Activated T-cell treated with anti-CD3 and anti-CD28 coated beads for 48 hours (primary cell): Measurements from ENCODE around the gene CHST13.

Experiments used
- DNase-seq: peaks from one replicate; pipeline ENCODE4 v3.0.0-alpha.2; 2020; ENCODE audit warnings: low read depth

Gene CHST13

DNA sequence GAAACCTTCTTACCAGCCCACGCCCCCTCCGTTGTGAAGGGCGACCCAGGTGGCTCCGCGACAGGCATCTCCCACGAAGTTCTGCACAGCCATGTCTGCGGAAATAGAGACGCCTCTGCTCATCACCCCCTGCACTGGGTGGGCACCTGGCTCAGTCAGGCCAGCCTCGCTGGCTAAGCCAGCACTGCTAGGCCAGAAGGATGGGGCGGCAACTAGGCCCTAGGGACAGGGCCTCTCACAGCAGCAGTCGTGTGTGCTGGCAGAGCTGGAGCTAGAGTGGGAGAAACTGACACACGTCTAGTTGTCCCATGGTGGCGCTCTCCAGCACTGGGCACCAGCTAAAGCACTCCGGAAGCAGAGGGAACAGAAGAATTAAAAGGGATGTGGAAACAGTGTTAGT is 35.8 kb upstream of the CHST13 start:
- DNase-seq, result no peak

DNA sequence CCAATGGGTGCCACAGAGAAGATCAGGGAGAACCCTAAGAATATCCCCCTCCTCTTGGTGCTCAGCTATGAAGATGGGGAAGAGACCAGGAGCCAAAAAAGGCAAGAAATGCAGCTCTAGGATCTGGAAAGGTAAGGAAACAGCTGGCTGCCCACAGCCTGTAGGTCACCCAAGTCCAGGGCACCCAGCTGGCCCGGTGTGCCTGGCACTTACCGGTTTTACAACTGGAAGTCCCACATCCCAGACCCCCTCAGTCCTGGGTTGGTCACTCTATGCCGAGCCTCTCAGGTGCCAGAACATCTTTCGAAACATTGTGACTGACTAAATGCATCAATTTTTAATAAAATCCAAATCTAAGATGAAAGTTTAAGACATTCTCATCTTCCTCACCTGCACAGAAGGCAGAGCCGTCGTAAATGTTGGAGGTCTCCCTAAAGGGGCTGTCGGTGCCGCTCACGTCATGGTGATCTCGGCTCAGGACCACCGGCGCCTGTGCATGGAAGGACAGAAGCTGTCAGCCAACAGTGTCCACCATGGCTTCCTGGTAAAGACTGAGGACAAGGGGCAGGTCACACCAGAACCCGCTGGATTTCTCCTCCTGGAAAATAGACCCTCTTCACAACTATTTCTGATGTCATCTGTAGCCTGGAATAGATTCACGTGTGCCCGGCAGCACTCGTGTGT is 34.9 kb upstream of the CHST13 start:
- no peak for DNase-seq

DNA sequence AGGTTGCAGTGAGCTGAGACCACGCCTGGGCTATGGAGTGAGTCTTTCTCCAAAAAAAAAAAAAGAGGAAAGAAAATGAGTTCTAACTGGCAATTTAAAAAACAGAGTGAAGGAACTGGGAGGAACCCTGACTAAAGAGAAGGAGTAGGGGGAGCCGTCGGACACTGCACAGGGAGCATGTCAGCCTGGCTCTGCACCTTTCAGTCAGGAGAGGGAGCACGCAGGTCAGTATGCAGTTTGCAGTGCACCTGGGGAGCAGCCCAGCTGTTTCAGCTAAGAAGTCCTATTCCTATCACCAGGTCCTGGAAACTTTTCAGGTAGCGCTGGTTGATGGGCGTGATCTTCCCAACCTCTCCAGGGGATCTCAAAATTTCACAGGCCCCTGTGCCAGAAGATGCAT is 33.3 kb upstream of the CHST13 start:
- DNase-seq, result no peak

DNA sequence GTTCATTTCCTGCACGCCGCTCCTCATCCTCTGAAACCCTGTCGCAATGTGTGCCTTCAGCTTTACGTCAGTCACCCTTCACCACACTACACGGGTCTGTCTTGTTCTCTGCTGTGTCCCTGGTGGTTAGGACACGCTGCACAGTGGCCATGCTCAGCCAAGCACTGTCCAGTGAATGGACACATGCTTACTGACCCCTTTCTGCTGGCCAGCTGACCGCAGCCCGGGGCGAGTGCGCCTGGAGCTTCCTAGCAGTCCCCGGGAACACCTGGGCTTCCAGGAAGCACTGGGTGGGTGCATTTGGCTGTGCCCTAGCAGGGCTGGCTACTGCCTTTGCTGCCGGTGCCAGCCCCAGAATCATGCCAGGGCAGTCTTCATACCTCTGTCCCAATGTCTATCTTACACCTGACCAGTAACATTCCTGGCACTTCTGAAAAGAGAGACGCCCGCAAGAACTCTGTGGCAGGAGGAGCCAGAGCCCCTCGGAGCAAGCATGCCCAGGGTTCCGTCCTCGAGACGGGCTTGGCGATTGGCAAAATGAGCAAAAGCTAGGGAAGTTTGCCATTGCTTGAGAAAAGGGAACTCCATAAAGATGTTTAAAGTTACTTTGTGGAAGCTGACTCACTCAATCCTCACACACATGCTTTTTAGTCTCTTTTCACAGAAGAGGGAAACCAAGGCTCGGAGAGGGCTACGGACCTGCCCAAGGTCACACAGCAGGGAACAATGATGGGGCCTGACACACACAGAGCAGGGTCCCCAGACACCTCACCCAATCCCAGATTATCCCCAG is 32.5 kb upstream of the CHST13 start:
- DNase-seq, result no peak

DNA sequence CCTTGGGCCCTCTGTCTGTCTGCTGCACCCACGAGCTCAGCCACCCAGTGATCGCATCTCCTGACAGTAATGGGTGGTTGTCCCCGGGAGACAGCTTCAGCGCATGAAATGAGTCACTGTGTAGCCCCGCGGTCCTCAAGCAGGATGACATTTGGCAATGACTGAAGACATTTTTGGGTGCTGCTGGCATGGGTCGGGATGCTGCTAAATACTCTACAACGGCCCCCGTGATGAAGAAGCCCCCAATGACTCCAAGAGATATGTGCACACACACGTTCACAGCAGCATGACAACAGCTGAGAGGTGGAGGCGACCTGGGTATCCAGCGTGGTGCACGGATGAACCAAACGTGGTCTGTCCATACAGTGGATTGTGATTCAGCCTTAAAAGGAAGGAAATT is 30.9 kb upstream of the CHST13 start:
- DNase-seq, result no peak

DNA sequence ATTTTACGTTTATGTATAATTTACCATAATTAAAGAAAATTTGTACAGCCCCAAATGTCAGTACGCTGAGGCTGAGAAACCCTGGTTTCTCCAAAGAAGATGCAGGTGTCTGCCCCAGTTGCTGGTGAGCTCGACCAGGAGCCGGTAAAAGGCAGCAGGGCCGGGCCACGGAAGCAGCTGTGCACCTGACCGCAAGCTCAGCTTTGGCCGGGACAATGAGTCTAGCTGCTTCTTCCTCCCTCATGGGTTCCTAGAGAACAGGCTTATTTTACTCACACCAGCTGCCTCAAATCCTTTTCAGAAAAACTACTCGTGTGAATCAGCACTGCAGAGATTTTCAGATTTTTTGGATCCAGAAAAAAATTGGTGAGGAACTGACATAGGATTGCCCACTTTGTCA is 30.2 kb upstream of the CHST13 start:
- DNase-seq, result no peak

DNA sequence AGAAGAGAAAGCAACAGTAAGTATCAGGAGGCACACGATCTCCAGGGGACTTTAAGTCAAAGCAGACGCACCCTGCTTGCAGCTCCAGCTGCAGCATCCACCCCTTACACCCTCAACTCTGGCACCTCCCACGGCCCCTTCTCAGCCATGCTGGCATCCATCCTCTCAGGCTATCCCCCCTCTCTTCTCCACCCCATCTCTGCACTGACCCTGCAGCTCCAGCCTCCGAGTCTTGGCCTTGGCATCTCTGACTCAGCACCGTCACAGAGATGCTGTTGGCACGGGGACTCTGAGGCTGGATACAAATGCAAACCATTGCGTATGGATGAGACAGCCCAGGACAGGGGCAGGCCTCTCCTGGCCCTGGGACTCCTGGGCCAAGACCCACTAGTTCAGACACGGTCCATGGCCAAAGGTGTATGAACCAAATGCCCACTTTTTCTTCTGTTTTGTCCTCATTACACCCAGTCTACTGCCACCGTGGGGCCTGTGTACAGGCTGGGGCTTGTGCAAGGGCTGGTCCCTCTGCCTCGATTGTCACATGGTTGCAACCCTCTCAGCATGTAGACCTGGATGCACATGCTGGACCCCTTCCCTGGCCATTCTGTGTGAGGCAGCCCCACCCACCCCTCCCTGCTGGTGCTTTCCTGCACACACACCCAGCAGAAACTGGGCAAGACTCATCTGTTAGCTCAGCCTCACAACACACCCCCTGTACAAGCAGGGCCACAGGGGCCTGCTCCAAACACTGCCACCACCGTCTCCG is 29.6 kb upstream of the CHST13 start:
- no peak for DNase-seq

DNA sequence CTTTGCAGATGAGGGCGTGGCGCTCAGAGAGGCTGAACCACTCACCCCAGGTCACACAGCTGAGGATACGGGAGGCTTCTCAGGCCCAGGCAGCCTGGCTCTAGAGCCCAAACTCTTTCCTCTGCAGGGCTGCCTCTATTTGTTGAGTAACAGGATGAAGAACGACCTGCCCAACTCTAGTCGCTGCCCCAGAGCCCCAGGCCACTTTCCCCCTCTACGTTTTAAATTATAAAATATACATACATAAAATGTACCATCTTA is 29.1 kb upstream of the CHST13 start:
- no peak for DNase-seq

DNA sequence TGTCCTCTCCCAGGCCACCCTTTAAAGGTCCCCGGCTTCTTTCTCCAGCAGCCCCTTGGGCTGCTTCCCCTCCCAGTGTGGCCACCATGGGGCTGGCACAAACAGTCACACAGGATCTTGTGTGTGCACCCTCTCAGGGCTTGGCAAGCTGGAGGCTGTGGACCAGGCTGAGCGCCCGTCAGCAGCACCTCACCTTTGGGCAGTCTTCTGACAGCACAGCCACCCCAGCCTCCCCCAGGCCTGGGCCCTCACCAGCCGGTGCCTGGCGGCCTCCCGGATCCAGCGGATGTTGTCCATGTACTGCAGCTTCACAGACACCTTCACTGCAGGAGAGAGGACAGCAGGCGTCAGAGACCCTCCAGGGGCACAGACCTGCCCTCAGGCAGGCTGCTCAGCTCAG is 28.2 kb upstream of the CHST13 start:
- DNase-seq, result no peak

DNA sequence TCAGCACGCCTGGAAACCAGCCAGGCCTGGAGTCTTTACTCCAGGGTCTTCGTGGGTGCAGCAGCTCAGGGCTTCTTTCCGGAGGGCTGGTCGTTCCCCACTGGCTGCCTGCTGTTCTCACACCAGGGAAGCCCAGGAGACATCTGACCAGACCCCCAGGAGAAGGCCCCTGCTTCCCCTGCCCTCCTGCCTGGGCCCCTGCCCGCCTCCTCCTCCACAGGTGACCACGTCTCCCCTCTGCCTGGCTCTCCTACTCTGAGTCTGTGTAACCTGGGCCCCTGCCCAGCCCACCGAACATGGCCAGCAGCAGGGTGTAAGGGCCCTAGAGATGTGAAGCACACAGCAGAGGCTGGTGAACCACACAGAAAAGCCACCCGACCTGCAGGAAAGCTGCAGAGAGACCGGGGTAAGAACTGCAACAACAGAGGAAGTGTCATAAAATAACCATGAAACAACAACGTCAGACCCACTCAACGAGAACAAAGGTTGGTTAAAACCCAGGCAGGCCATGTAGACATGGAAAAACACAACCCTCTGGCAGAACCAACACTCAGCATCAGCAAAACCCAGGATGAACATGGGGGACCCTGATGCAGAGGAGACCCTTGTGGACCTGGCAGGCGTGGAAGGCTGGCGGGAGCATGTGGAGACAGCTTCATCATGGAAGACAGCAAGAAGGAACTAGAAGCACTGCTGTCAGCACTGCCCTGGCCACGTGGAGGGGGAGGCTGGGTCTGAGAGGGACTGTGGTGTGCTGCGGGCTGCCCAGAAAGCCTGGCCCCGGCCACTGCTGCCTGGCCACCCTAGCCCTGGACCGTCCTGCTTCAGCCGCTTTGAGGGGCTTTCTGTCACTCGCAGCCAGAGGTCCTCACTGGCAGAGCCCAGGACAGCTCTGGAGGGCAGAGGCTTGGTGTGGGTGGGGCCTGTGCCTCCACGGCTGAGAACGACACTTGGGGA is 26.8 kb upstream of the CHST13 start:
- no peak for DNase-seq

DNA sequence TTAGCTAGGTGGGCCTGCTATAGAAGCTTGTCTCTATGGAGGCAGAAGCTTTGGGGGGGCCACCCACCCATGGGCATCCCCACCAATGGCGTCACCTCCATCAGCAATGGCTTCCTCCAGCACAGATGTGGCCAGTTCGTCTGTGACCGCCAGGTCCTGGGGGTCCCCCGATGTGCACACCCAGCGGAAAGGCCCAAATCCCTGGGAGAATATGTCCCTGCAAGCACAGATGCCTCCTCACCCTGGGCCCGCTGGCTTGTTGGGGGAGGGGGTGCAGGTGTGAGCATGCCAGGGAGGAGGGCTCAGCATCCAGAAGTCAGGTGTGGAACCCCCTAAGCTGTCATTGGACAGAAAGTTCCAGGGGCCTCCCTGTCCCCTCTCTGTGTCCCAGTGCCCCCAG is 26.0 kb upstream of the CHST13 start:
- DNase-seq, result no peak

DNA sequence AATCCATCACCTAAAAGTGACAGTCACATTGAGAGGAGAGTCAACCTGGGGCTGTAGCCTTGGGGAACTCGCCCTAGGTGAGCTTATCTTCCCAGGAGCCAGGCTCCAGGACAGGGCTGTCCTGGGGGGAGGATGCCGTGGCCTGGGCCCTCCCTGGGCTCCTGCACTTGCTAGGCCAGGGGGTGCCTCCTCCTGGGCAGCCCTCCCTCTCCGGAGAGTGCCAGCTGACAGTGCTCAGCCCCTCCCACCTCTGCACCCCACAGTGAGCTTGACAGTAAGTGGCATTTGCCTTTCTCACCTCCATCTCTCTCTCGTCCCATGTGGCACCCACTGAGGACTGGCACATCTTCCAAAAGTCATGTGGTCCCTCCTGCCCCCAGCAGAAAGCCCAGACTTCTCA is 25.5 kb upstream of the CHST13 start:
- DNase-seq, result no peak

DNA sequence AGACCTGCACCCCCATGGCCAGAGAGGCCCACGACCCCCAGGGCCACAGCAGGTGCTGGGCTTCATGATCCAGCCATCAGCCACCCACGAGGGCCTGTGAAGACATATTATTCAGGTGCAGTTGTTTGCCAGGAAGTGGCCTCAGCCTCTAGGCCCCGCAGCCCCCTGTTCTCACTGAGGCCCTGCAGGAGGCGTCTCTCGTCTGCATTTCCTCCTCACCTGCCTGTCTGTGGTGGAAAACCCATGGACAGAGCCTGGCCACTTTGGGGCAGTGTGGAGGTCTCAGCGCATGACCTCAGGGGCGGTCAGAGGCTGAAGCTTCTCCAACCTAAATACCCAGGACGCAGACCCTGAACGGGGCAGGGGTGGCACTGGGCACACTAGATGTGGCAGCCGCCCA is 25.0 kb upstream of the CHST13 start:
- no peak for DNase-seq

DNA sequence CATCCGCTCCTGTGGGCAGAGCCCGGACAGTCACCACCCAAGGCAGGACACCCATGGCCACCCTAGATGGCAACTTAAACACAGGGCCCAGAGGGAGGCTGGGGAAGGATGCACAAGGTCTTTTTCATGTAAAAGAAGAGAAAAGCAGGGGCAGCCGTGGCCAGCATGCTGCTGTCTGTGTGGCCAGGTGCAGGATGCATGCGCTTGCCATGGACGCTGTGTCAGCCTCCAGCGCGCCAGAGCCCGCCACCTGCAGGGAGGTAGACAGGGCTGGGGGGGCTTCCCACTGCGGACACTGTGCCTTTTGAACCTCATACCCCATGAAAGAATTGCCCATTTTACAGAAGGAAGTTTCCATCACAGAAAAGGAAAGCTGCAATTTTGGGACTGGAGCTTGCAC is 24.6 kb upstream of the CHST13 start:
- no peak for DNase-seq

DNA sequence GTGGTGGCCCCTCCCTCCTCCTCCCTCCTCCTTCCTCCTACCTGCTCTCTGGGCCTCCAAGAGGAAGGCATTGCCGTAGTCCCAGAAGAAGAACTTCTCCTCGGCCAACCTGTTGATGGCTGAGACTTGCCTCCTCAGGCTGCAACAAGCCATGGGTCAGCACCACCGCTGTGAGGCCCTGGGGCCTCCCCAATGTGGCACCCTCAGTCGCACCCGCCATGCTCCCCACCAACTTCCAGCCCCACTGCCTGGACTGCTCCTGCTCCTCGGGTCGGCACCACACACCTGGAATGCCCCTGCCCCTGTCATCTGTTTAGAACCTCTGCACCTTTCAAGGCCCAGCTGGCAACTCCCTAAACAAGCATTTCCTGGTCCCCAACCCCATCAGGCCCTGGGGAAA is 23.9 kb upstream of the CHST13 start:
- DNase-seq, result no peak

DNA sequence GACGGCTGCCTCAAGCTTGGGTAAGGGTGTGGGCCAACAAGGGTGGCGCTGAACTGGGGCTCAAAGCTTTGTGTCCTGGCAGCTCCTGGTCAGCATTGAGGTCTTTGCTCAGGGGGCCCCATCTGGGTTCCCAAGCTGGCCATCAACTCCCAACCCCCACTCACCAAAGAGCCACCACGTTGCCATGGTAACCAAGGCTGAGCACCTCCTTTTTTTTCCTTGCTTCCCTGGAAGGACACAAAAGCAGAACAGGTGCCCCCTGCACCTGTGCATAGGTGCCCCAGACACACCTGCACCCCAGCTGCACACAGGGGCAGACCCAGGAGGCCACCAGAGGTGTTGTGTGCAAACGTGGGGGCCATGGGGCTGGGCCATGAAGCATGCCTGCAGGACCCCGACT is 22.9 kb upstream of the CHST13 start:
- DNase-seq, result no peak

DNA sequence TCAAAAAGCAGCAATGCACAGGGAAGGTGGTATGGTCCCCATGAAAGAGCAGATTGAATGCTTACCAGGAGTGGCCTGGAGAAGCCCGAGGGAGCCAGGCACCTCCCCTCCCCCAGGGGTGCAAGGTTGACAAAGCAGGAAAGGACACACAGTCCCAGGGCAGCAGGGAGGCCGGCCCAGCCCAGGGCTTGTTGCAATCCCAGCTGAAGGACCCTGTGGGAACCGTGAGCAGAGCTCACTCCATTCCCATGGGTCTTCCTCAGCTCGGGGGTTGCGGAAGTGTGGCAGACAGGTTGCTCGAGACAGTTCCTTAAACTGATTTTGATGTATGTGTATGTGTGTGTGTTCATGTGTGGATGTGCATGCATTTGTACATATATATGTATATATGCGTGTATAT is 22.2 kb upstream of the CHST13 start:
- DNase-seq, result no peak

DNA sequence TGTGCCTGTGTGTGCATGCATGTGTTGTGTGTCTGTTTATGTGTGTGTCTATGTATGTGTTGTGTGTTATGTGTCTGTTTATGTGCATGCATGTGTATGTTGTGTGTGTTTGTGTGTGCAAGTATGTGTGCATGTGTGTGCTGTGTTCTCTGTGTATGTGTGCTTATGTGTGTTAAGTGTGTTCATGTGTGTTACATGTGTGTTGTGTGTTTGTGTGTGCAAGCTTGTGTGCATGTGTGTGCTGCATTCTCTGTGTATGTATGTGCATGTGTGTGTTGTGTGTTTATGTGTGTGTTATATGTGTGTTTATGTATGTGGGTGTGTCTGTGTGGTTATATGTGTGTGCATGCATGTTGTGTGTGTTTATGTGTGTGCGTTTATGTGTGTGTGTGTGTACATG is 21.3 kb upstream of the CHST13 start:
- no peak for DNase-seq

DNA sequence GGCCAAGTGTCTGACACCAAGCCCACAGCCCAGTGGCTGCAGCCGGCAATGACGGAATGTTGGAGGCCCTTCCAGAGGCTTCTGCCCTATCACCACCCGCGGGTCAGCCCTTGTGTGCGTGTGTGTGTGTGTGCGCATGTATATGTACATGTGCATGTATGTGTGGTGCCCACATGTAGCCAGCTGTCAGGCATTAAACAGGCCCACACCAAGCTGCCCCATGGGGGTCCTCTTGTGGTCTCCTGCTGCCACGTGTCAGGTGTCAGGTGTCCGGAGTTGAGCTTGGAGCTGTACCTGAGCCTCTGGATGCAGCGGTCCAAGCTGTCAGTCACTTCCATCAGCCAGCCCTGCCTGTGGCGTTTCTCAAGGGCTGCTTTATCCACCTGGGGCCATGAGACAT is 20.3 kb upstream of the CHST13 start:
- no peak for DNase-seq

DNA sequence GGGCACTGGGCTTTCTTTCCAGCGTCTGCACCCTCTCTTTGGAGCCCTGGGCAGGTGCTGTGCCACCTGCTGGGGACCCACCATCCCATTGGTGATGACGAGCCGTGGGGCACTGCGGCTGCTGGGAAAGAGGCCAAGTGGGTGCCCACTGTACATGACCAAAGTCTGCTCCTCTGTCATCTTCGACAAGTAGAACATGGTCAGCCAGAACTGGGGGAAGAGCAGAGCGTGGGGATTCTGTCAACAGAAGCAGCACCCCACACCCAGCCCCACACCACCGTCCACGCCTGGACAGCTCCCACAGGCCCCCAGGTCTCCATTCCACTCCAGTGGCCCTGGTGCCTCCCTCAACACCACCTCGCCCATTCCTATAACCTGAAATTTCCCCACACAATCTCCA is 16.1 kb upstream of the CHST13 start:
- no peak for DNase-seq

DNA sequence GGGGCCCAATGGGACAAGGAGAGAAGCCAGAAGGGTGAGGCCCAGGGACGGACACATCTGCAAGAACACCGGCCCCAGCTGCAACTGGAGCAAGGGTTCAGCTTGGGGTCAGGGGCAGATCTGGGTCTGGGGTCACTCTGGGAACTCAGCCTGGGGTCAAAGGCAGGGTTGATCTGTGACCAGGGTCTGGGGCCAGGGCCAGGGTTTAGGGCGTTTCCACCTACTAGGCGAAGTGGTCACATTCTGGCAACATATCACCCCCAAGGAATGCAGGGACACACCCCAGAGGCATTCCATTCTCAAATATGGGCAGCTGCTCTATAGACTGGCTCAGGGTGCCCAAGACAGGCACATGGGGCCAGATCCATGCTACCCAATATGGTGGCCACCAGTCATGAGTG is 15.4 kb upstream of the CHST13 start:
- no peak for DNase-seq

DNA sequence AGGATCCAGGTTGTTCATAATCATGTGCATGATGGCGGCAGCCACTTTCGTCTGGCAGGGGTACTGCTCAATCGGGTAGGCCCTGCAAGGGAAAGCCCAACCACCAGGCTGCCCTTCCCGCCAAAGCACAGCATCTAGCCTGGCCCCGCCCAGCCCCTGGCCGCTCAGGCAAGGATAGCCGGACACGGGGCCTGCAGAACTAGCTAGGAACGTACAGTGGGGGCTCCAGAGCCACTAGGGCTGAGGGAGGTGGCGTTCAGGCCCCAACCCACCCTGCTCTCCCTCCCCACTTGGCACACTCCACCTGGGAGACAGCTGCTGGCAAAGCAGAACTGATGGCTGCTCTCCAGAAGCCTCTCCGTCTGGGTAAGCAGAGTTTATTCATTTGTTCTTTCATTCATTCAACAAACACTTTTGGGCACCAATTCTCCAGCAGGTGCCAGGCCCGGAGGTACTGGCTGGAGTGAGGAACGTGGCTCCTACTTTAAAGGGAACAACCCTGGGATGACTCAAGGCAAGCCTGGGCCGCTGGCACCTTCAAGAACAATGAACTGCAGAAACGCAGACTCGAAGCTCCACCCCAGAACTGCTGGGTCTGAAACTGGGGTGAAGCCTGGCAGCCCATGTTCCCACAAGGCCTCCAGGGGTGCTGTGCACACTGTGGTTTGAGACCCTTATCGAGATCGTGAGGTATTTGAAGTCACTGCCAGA is 14.2 kb upstream of the CHST13 start:
- DNase-seq, result no peak
